Measurements from ENCODE around the gene TMUB2.

DNA sequence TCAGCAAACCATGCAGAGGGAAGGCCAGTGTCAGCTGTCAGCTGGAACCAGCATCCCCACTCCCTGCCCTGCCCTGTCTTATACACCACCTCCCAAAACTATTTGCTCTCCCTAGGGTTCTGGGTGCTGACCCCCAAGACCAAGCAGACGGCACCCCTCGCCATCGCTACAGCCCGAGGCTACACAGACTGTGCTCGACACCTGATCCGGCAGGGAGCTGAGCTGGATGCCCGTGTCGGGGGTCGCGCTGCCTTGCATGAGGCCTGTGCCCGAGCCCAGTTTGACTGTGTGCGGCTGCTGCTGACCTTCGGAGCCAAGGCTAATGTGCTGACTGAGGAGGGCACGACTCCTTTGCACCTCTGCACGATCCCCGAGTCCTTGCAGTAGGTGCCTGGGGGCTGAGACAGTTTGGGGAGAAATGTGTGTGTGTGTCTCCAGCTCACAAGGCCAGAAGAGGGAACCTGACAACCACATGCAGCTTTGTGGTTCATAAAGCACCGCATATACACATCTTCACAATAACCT, 14.8 kb upstream of the TMUB2 start:
- TF ChIP-seq POLR2AphosphoS5 (IDR thresholded peaks at IDR 0.05) (no peak), CTCF (IDR thresholded peaks at IDR 0.05) (no peak), POLR2A (IDR thresholded peaks at IDR 0.05) (no peak)

Measured in upper lobe of left lung (tissue), 4 donors.